Activated CD8-positive, alpha-beta T cell treated with anti-CD3 and anti-CD28 coated beads for 36 hours (primary cell): ENCODE data around the gene TCF4. TPM values are rescaled to one million over a fixed set of nuclear protein-coding genes. Genes with fewer than 3 reads are reported as not detected.

Experiments
- ATAC-seq: fragments of 200-7000 bp; cut with Tn5 transposase; one replicate; pipeline ENCODE4 v1.10.0; 2021; ENCODE audit warnings: mild to moderate bottlenecking, moderate library complexity
- CTCF ChIA-PET: fragments of 350-600 bp; sonication (Branson Sonifier 250); formaldehyde crosslinking; loops from one replicate; lab custom pipeline; 2021; ENCODE audit warnings: antibody characterized with exemption; lab: Charles Lee
- POLR2A ChIA-PET: fragments of 350-600 bp; sonication (Branson Sonifier 250); formaldehyde crosslinking; loops from one replicate; lab custom pipeline; 2021; ENCODE audit warnings: antibody characterized with exemption; lab: Charles Lee
- DNase-seq: peaks from one replicate; pipeline ENCODE4 v3.0.0-alpha.2; 2020
- H3K27ac Mint-ChIP-seq: one replicate; pipeline ENCODE4 v1.8.0; 2021; ENCODE audit warnings: mild to moderate bottlenecking, mixed read lengths
- H3K27me3 Mint-ChIP-seq: one replicate; pipeline ENCODE4 v1.8.0; 2021; ENCODE audit warnings: mixed read lengths
- H3K36me3 Mint-ChIP-seq: one replicate; pipeline ENCODE4 v1.8.0; 2021; ENCODE audit warnings: low read depth, mixed read lengths
- H3K4me1 Mint-ChIP-seq: one replicate; pipeline ENCODE4 v1.8.0; 2021; ENCODE audit warnings: low read depth, mixed read lengths
- H3K4me3 Mint-ChIP-seq: one replicate; pipeline ENCODE4 v1.8.0; 2021; ENCODE audit warnings: mild to moderate bottlenecking, moderate library complexity, mixed read lengths
- H3K9me3 Mint-ChIP-seq: one replicate; pipeline ENCODE4 v1.8.0; 2021; ENCODE audit warnings: mixed read lengths
- intact Hi-C: fragments of 100-400 bp; cut with micrococcal nuclease; formaldehyde crosslinking; loops from one replicate; pipeline ENCODE4 v1.10.0; 2022
- total RNA-seq, 2 experiments: library from RNA; stranded (reverse); gene quantifications; one replicate each; pipeline ENCODE4 v1.2.3, GENCODE V29; 2021
- TF ChIP-seq, protein P1 (sequence below): fragments of 200-600 bp; IDR thresholded peaks from one replicate; pipeline ENCODE4 v1.8.0; 2022; ENCODE audit warnings: antibody characterized with exemption, mild to moderate bottlenecking

TCF4 gene
- total RNA-seq, 2 experiments from 2014 or later: 1.2 to 1.4 TPM

DNA sequence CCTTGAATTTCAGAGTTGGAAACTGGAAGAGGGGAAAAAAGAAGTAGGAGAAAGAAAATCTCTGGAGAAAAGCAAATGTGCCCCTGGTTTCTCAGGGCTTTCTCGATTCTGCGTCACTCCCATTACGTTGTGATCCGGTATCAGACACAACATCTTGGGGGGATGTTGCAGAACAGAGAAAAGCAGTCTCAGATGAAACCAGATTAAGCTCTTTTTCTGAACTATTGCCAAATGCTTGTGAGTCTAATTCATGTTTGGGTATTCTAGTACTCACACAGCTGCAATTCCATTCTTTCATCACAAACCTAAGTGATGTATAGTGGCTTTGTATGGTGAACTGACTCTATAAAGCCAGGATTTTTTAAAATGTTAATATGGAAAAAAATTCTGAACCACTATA lies 233.2 kb downstream of the TCF4 start:
- TF ChIP-seq, protein P1, sequence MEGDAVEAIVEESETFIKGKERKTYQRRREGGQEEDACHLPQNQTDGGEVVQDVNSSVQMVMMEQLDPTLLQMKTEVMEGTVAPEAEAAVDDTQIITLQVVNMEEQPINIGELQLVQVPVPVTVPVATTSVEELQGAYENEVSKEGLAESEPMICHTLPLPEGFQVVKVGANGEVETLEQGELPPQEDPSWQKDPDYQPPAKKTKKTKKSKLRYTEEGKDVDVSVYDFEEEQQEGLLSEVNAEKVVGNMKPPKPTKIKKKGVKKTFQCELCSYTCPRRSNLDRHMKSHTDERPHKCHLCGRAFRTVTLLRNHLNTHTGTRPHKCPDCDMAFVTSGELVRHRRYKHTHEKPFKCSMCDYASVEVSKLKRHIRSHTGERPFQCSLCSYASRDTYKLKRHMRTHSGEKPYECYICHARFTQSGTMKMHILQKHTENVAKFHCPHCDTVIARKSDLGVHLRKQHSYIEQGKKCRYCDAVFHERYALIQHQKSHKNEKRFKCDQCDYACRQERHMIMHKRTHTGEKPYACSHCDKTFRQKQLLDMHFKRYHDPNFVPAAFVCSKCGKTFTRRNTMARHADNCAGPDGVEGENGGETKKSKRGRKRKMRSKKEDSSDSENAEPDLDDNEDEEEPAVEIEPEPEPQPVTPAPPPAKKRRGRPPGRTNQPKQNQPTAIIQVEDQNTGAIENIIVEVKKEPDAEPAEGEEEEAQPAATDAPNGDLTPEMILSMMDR: no peak
- intact Hi-C loops: no loop called here
- H3K4me3 Mint-ChIP-seq: no peak overlapping the region
- ChIA-PET CTCF (no interaction called here), POLR2A (no interaction called here)
- H3K27ac Mint-ChIP-seq: no peak overlapping the region
- H3K9me3 Mint-ChIP-seq: no peaks in the 10 kb centered on the region
- no peak for ATAC-seq
- H3K4me1 Mint-ChIP-seq: no peaks in the 10 kb centered on the region
- H3K36me3 Mint-ChIP-seq: no peaks in the 10 kb centered on the region
- DNase-seq: no peak
- H3K27me3 Mint-ChIP-seq: peaks cover 4% of the 10 kb centered on the region

DNA sequence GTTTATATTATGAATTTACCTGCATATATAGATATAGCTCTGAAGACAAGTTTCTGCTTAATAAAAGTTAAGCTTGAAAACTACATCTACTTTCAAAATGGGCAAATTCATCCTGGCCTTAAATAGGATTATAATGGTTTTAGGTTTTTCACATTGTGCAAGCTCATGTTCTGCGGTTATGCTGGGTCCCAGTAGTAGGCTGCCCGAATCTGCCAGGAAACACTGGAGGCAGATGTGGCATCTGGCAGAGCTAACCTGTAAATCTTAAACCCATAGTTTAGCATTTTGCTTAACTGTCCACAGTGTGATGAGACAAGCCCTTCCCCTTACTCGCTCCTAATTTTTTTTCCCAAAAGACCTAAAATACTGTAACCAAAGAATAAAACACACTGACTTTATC lies 234.2 kb downstream of the TCF4 start:
- DNase-seq (no peak), ATAC-seq (no peak)
- intact Hi-C loops: no loop called here
- Mint-ChIP-seq H3K36me3 (no peaks in the 10 kb centered on the region), H3K27ac (no peak overlapping the region), H3K9me3 (no peaks in the 10 kb centered on the region), H3K4me3 (no peak overlapping the region), H3K4me1 (no peaks in the 10 kb centered on the region), H3K27me3 (peaks cover 4% of the 10 kb centered on the region)
- ChIA-PET CTCF (no interaction called here), POLR2A (no interaction called here)
- TF ChIP-seq, protein P1: no peak

DNA sequence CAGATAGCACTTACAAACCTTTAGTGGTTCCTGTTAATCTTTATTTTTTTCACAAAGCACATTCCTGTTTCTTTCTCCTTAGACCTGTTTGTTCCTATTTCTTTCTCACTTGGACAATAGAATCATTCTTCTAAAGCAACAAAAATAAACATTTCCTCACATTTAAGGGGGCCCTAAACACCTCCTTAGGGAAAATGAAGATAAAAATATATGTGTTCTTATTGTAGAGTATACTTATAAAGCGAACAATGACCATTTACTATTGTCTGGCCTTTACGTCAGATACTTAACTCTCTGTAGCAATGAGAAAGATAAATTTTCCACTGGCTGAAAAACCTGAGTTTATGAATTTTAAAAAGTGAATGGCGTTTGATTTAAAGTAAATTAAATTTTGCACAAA lies 234.6 kb downstream of the TCF4 start:
- Mint-ChIP-seq H3K4me1 (no peaks in the 10 kb centered on the region), H3K9me3 (no peaks in the 10 kb centered on the region), H3K27me3 (peaks cover 4% of the 10 kb centered on the region), H3K4me3 (no peak overlapping the region), H3K27ac (no peak overlapping the region), H3K36me3 (no peaks in the 10 kb centered on the region)
- ChIA-PET CTCF (no interaction called here), POLR2A (no interaction called here)
- ATAC-seq (no peak), DNase-seq (no peak)
- TF ChIP-seq, protein P1: no peak
- intact Hi-C loops: no loop called here

DNA sequence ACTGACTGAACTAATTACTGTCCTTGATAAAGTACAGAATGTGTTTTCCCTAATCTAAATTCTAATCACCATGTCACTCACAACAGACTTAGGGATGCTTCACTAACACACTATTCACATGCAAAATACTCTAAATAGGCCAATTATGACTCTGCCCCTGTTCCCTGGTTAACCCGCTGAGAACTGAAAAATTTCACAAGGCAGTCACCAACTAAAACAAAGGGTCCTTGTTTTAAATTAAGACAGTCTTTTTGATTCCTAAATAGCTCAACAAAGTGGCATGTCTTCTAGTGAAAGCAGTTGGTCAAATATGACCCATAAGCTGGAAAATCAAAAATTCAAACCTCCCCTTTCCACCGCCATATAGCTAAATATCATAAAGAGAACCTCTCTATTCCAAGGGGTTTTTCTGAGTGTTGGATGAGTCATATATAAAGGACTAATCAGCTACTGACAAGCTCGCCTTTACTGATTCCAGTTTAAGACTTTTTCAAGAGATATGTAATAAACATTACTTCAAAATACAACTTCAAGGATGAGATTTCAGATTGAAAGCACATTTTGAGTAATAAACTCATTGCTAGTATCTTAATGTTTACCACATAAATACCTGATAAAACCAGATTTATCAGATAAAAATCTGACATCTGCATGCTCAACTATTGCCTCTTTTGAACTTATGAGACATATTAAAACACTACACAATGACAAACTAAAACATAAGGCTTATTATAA lies 235.8 kb downstream of the TCF4 start:
- Mint-ChIP-seq H3K9me3 (no peaks in the 10 kb centered on the region), H3K27ac (no peak overlapping the region), H3K4me3 (no peak overlapping the region), H3K27me3 (peaks cover 4% of the 10 kb centered on the region), H3K4me1 (no peaks in the 10 kb centered on the region), H3K36me3 (no peaks in the 10 kb centered on the region)
- no peak for ATAC-seq
- TF ChIP-seq, protein P1: no peak
- intact Hi-C loops: no loop called here
- ChIA-PET CTCF (no interaction called here), POLR2A (no interaction called here)
- no peak for DNase-seq

DNA sequence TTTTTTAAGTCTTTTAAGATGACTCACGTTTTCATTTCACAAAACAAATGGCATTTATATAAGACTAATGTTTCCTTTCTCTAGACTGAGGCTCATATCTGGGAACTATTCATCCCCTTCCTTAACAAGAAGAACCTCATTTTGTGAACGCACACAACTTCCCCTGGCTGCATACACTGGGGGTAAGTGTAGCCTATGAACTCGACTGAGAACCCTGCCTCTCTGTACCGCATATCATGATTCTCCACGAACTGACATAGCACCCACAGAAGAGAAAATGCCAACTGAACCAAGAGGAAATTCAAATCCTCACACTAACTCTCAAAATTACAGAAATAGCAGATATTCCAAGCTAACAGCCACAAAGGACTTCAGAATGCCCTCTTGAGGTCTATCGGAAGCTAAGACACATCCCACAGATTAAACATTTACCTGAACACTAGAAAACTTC lies 236.7 kb downstream of the TCF4 start:
- TF ChIP-seq, protein P1: no peak
- ChIA-PET CTCF (interaction anchor here (1.2 kb wide), 1 partner anchor 1225 kb away, joined by 4 read pairs; no protein-coding TSS in a partner anchor), POLR2A (interaction anchor here (0.6 kb wide), 1 partner anchor 51 kb away, joined by 3 read pairs; no protein-coding TSS in a partner anchor)
- H3K36me3 Mint-ChIP-seq: no peaks in the 10 kb centered on the region
- no peak overlapping the region for H3K27ac Mint-ChIP-seq
- ATAC-seq (no peak), DNase-seq (no peak)
- H3K4me3 Mint-ChIP-seq: no peak overlapping the region
- intact Hi-C loops: no loop called here
- no peaks in the 10 kb centered on the region for H3K4me1 Mint-ChIP-seq
- H3K9me3 Mint-ChIP-seq: no peaks in the 10 kb centered on the region
- H3K27me3 Mint-ChIP-seq: peaks cover 4% of the 10 kb centered on the region
